ENCODE measurements around the gene CHRNA9.
"Not testable (repeated sequence)": the region's sequence is repeated elsewhere in the genome, so short reads cannot be mapped to it uniquely, and the experiment has no call there.

CHRNA9 gene

GRCh38 chr4:40392241-40392640 is 57.1 kb downstream of the CHRNA9 start:
- DNase-seq = not testable (repeated sequence)

- DNase-seq = no peak
Observed at GRCh38 chr4:40394236-40394635, 59.1 kb downstream of the CHRNA9 start.

GRCh38 chr4:40395166-40395900 is 60.2 kb downstream of the CHRNA9 start:
- DNase-seq = no peak

- peak in 1 of 2 experiments; percentile 8 for DNase-seq
Observed at GRCh38 chr4:40395908-40396793, 61.0 kb downstream of the CHRNA9 start.

- no peak for DNase-seq
Observed at GRCh38 chr4:40399578-40399977, 64.4 kb downstream of the CHRNA9 start.

- no peak for DNase-seq
Observed at GRCh38 chr4:40401096-40401495, 66.0 kb downstream of the CHRNA9 start.

GRCh38 chr4:40401631-40402030 is 66.5 kb downstream of the CHRNA9 start:
- DNase-seq = no peak

GRCh38 chr4:40402556-40402955 is 67.4 kb downstream of the CHRNA9 start:
- no peak for DNase-seq

GRCh38 chr4:40403081-40403480 is 67.9 kb downstream of the CHRNA9 start:
- no peak for DNase-seq
